HepG2 (cell line): ENCODE results near the gene SIK3. TPM values are rescaled to one million over a fixed set of nuclear protein-coding genes. Genes with fewer than 3 reads are reported as not detected.

ENCODE experiments used
- ATAC-seq: fragments of 200-7000 bp; cut with Tn5 transposase; 3 replicates; pipeline ENCODE4 v1.9.1; 2020; ENCODE audit warnings: mild to moderate bottlenecking, moderate library complexity
- BruUV-seq: library from RNA; stranded (reverse); fragments of 400-500 nt; replicated peaks from 2 replicates; lab custom pipeline; 2021; lab: Mats Ljungman, UMichigan
- CTCF ChIA-PET: fragments of 300-600 bp; formaldehyde crosslinking; extraction: SDS; loops from one replicate; lab custom pipeline; 2021; ENCODE audit warnings: low total read pairs, inconsistent platforms, low intra/inter-chr PET ratio; lab: Yijun Ruan, JAX
- POLR2A ChIA-PET: fragments of 350-600 bp; sonication (Branson Sonifier 250); formaldehyde crosslinking; loops from one replicate; lab custom pipeline; 2020; ENCODE audit warnings: antibody characterized with exemption, inconsistent platforms; lab: Yijun Ruan, JAX
- DNase-seq: peaks from one replicate; pipeline ENCODE4 v3.0.0-alpha.2; 2015; ENCODE audit warnings: low spot score
- FAIRE-seq: peaks from 3 replicates; lab custom pipeline; 2011; peaks lifted over from hg19 to GRCh38; lab: Jason Lieb, UNC
- H2AFZ ChIP-seq: one replicate; pipeline ENCODE4 v1.6.1; 2011; ENCODE audit warnings: low read length, inconsistent platforms
- H3K27ac ChIP-seq: fragments of 300-600 bp; 3 replicates; pipeline ENCODE4 v1.8.0; 2011; ENCODE audit warnings: mixed run types, mild to moderate bottlenecking, mixed read lengths, low read length, inconsistent platforms; ENCODE audit not compliant: insufficient read depth; ENCODE audit errors: extremely low read length
- H3K27me3 ChIP-seq, 2 experiments: fragments of 200-600 bp in 1 of 2; 2 replicates in 1 of 2; 3 replicates in 1 of 2; pipeline versions ENCODE4 v1.6.0 to v1.8.0; 2011; ENCODE audit warnings: low read length in 2 of 2, mild to moderate bottlenecking in 2 of 2, moderate library complexity in 2 of 2, inconsistent platforms in 1 of 2; ENCODE audit not compliant: insufficient read depth in 2 of 2, control insufficient read depth in 1 of 2
- H3K36me3 ChIP-seq, 2 experiments: fragments of 200-600 bp in 1 of 2; replicated peaks in 1 of 2; 2 replicates in 1 of 2; 3 replicates in 1 of 2; pipeline versions ENCODE4 v1.5.1 to v1.8.0; 2011; ENCODE audit warnings: low read length in 2 of 2, inconsistent platforms in 1 of 2; ENCODE audit not compliant: insufficient read depth in 2 of 2, control insufficient read depth in 1 of 2
- H3K4me1 ChIP-seq: 2 replicates; pipeline ENCODE4 v1.5.1; 2012; ENCODE audit warnings: low read length, inconsistent platforms; ENCODE audit not compliant: insufficient read depth
- H3K4me2 ChIP-seq: 2 replicates; pipeline ENCODE4 v1.6.0; 2011; ENCODE audit warnings: low read depth, low read length, inconsistent platforms
- H3K4me3 ChIP-seq, 3 experiments: fragments of 200-600 bp in 1 of 3; sonication (generic), shearing (Covaris generic) in 1 of 3; replicated peaks in 1 of 3; 2 replicates each; pipeline ENCODE4 v1.5.1; 2011 to 2016; ENCODE audit warnings: low read length in 3 of 3, inconsistent platforms in 2 of 3, low read depth in 2 of 3, mild to moderate bottlenecking in 2 of 3, control low read depth in 1 of 3, mixed read lengths in 1 of 3; ENCODE audit not compliant: insufficient read depth in 1 of 3
- H3K79me2 ChIP-seq: one replicate; pipeline ENCODE4 v1.6.1; 2011; ENCODE audit warnings: low read length, inconsistent platforms; ENCODE audit not compliant: insufficient read depth
- H3K9ac ChIP-seq: 2 replicates; pipeline ENCODE4 v1.6.0; 2011; ENCODE audit warnings: mild to moderate bottlenecking, low read depth, low read length, inconsistent platforms; ENCODE audit not compliant: insufficient read depth
- H3K9me3 ChIP-seq: 2 replicates; pipeline ENCODE4 v1.5.1; 2012; ENCODE audit warnings: mild to moderate bottlenecking, low read length
- H4K20me1 ChIP-seq: 2 replicates; pipeline ENCODE4 v1.6.0; 2011; ENCODE audit warnings: inconsistent platforms, mild to moderate bottlenecking, low read length, moderate library complexity; ENCODE audit not compliant: insufficient read depth
- FOSL2 ChIP-seq: sonication (generic); formaldehyde crosslinking; IDR thresholded peaks from 2 replicates; pipeline ENCODE4 v1.4.0; 2020; ENCODE audit warnings: missing genetic modification reagents
- GPN1 ChIP-seq: sonication (generic); formaldehyde crosslinking; IDR thresholded peaks from 2 replicates; pipeline ENCODE4 v1.5.1; 2020; ENCODE audit warnings: missing genetic modification reagents, borderline replicate concordance
- HNRNPUL1 ChIP-seq: fragments of 200-400 bp; formaldehyde crosslinking; IDR thresholded peaks from 2 replicates; pipeline ENCODE4 v1.6.1; 2017; ENCODE audit warnings: low read depth, mild to moderate bottlenecking, low read length, moderate library complexity
- MIER3 ChIP-seq: IDR thresholded peaks from 2 replicates; pipeline ENCODE4 v1.6.1; 2016; ENCODE audit warnings: missing compliant biosample characterization, borderline replicate concordance
- MZF1 ChIP-seq: sonication (generic); formaldehyde crosslinking; IDR thresholded peaks from 2 replicates; pipeline ENCODE4 v1.8.1; 2023; ENCODE audit warnings: mild to moderate bottlenecking, missing genetic modification reagents, borderline replicate concordance
- SP140L ChIP-seq: sonication (generic); formaldehyde crosslinking; IDR thresholded peaks from 2 replicates; pipeline ENCODE4 v1.4.0; 2020; ENCODE audit warnings: missing genetic modification reagents, borderline replicate concordance
- ZFP36 ChIP-seq: fragments of 150-350 bp; IDR thresholded peaks from 2 replicates; pipeline ENCODE4 v1.6.1; 2018; ENCODE audit warnings: borderline replicate concordance, low read length, low read depth; ENCODE audit not compliant: partially characterized antibody
- ZMYM4 ChIP-seq: sonication (generic); formaldehyde crosslinking; IDR thresholded peaks from 2 replicates; pipeline ENCODE4 v1.8.1; 2023; ENCODE audit warnings: mild to moderate bottlenecking, missing genetic modification reagents
- ZNF331 ChIP-seq: sonication (generic); formaldehyde crosslinking; IDR thresholded peaks from 2 replicates; pipeline ENCODE4 v1.4.0; 2020; ENCODE audit warnings: missing genetic modification reagents
- ZNF703 ChIP-seq: sonication (generic); formaldehyde crosslinking; IDR thresholded peaks from 2 replicates; pipeline ENCODE4 v1.5.1; 2020; ENCODE audit warnings: missing genetic modification reagents, mild to moderate bottlenecking, moderate library complexity, borderline replicate concordance
- WGBS: methylation state at CpG from one replicate; pipeline ENCODE4 v1.1.6; 2017; ENCODE audit warnings: low lambda C conversion rate; 5-methylcytosine and 5-hydroxymethylcytosine counted together
- in situ Hi-C: cut with HindIII; loops from 2 replicates; pipeline ENCODE4 v1.10.0; 2017; ENCODE audit warnings: low pct_unique_long_range_greater_than_20kb; ENCODE audit not compliant: extremely low pct_ligation_motif_present
- intact Hi-C: fragments of 100-400 bp; cut with micrococcal nuclease; formaldehyde crosslinking; loops from one replicate; pipeline ENCODE4 v1.10.0; 2022; ENCODE audit not compliant: unreplicated experiment
- polyA plus RNA-seq, 8 experiments: library from polyadenylated mRNA; depleted of rRNA in 3 of 8; stranded (reverse) in 7 of 8; unstranded in 1 of 8; fragments of >200 nt; fragmentation: Illumina TruSeq in 4 of 8; extraction: Trizol in 4 of 8; gene quantifications; 2 replicates each; pipeline versions ENCODE4 v1.2.1 to v1.2.3, GENCODE V29; 2011 to 2016; ENCODE audit warnings: low read depth in 4 of 8, missing spikeins in 1 of 8, mixed read lengths in 1 of 8; ENCODE audit not compliant: insufficient read depth in 1 of 8
- total RNA-seq, 5 experiments: library from RNA; depleted of rRNA; stranded (reverse); fragments of >200 nt; fragmentation: Illumina TruSeq; extraction: Trizol; gene quantifications; 2 replicates each; pipeline ENCODE4 v1.2.3, GENCODE V29; 2016; ENCODE audit warnings: low read depth in 1 of 5
- TF ChIP-seq, protein P1 (sequence below): sonication (generic); formaldehyde crosslinking; IDR thresholded peaks from 2 replicates; pipeline ENCODE4 v1.4.0; 2020; ENCODE audit warnings: missing genetic modification reagents
- TF ChIP-seq, protein P2 (sequence below): sonication (generic); formaldehyde crosslinking; IDR thresholded peaks from 2 replicates; pipeline ENCODE4 v1.4.0; 2020; ENCODE audit warnings: missing genetic modification reagents
- TF ChIP-seq, protein P3 (sequence below): sonication (generic); formaldehyde crosslinking; IDR thresholded peaks from 2 replicates; pipeline ENCODE4 v1.4.0; 2020; ENCODE audit warnings: missing genetic modification reagents
- TF ChIP-seq, protein P4 (sequence below): sonication (generic); formaldehyde crosslinking; IDR thresholded peaks from 2 replicates; pipeline ENCODE4 v1.4.0; 2020; ENCODE audit warnings: mild to moderate bottlenecking, missing genetic modification reagents
- TF ChIP-seq, protein P5 (sequence below): sonication (generic); formaldehyde crosslinking; IDR thresholded peaks from 2 replicates; pipeline ENCODE4 v1.4.0; 2020; ENCODE audit warnings: missing genetic modification reagents, borderline replicate concordance
- TF ChIP-seq, protein P6 (sequence below): sonication (generic); formaldehyde crosslinking; IDR thresholded peaks from 2 replicates; pipeline ENCODE4 v1.4.0; 2020; ENCODE audit warnings: missing genetic modification reagents

Gene SIK3
- total and polyA plus RNA-seq, 2 of the 13 experiments (the other 11 are each of a cell fraction or from before 2014, with no cell fraction given) = 5.7 to 9.8 TPM

DNA sequence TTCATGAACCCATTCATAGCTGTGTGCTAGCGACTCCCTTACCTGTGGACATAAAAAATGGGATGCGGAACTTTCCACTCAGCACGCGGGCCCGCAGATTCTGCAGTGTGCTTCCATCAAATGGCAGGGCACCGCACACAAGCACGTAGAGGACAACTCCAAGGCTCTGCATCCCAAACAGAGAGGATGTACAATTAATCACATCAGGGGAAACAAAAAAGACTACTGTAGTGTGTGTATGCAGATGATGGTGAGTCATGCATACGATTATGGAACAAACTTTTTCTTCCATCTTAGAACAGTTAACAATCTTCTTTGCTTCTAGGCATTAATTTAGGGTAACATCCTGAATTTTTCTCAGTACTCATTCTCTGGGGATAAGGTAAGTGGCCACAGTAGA, 202.0 kb downstream of the SIK3 start:
- TF ChIP-seq MIER3 (CRISPR knock-in tag) (no peak), GPN1 (CRISPR knock-in tag) (no peak), ZFP36 (no peak), HNRNPUL1 (no peak), ZNF703 (CRISPR knock-in tag) (no peak), MZF1 (CRISPR knock-in tag) (no peak), SP140L (no peak), ZNF331 (CRISPR knock-in tag) (no peak), ZMYM4 (no peak), FOSL2 (CRISPR knock-in tag) (no peak)
- TF ChIP-seq, protein P1, sequence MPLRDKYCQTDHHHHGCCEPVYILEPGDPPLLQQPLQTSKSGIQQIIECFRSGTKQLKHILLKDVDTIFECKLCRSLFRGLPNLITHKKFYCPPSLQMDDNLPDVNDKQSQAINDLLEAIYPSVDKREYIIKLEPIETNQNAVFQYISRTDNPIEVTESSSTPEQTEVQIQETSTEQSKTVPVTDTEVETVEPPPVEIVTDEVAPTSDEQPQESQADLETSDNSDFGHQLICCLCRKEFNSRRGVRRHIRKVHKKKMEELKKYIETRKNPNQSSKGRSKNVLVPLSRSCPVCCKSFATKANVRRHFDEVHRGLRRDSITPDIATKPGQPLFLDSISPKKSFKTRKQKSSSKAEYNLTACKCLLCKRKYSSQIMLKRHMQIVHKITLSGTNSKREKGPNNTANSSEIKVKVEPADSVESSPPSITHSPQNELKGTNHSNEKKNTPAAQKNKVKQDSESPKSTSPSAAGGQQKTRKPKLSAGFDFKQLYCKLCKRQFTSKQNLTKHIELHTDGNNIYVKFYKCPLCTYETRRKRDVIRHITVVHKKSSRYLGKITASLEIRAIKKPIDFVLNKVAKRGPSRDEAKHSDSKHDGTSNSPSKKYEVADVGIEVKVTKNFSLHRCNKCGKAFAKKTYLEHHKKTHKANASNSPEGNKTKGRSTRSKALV (CRISPR knock-in tag) = no peak
- TF ChIP-seq, protein P2, sequence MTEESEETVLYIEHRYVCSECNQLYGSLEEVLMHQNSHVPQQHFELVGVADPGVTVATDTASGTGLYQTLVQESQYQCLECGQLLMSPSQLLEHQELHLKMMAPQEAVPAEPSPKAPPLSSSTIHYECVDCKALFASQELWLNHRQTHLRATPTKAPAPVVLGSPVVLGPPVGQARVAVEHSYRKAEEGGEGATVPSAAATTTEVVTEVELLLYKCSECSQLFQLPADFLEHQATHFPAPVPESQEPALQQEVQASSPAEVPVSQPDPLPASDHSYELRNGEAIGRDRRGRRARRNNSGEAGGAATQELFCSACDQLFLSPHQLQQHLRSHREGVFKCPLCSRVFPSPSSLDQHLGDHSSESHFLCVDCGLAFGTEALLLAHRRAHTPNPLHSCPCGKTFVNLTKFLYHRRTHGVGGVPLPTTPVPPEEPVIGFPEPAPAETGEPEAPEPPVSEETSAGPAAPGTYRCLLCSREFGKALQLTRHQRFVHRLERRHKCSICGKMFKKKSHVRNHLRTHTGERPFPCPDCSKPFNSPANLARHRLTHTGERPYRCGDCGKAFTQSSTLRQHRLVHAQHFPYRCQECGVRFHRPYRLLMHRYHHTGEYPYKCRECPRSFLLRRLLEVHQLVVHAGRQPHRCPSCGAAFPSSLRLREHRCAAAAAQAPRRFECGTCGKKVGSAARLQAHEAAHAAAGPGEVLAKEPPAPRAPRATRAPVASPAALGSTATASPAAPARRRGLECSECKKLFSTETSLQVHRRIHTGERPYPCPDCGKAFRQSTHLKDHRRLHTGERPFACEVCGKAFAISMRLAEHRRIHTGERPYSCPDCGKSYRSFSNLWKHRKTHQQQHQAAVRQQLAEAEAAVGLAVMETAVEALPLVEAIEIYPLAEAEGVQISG (CRISPR knock-in tag) = no peak
- TF ChIP-seq, protein P3, sequence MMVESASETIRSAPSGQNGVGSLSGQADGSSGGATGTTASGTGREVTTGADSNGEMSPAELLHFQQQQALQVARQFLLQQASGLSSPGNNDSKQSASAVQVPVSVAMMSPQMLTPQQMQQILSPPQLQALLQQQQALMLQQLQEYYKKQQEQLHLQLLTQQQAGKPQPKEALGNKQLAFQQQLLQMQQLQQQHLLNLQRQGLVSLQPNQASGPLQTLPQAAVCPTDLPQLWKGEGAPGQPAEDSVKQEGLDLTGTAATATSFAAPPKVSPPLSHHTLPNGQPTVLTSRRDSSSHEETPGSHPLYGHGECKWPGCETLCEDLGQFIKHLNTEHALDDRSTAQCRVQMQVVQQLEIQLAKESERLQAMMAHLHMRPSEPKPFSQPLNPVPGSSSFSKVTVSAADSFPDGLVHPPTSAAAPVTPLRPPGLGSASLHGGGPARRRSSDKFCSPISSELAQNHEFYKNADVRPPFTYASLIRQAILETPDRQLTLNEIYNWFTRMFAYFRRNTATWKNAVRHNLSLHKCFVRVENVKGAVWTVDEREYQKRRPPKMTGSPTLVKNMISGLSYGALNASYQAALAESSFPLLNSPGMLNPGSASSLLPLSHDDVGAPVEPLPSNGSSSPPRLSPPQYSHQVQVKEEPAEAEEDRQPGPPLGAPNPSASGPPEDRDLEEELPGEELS (CRISPR knock-in tag) = no peak
- TF ChIP-seq, protein P4, sequence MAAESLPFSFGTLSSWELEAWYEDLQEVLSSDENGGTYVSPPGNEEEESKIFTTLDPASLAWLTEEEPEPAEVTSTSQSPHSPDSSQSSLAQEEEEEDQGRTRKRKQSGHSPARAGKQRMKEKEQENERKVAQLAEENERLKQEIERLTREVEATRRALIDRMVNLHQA (CRISPR knock-in tag) = no peak
- TF ChIP-seq, protein P5, sequence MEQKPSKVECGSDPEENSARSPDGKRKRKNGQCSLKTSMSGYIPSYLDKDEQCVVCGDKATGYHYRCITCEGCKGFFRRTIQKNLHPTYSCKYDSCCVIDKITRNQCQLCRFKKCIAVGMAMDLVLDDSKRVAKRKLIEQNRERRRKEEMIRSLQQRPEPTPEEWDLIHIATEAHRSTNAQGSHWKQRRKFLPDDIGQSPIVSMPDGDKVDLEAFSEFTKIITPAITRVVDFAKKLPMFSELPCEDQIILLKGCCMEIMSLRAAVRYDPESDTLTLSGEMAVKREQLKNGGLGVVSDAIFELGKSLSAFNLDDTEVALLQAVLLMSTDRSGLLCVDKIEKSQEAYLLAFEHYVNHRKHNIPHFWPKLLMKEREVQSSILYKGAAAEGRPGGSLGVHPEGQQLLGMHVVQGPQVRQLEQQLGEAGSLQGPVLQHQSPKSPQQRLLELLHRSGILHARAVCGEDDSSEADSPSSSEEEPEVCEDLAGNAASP = no peak
- TF ChIP-seq, protein P6, sequence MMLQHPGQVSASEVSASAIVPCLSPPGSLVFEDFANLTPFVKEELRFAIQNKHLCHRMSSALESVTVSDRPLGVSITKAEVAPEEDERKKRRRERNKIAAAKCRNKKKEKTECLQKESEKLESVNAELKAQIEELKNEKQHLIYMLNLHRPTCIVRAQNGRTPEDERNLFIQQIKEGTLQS (CRISPR knock-in tag) = no peak
- CTCF ChIA-PET = interaction anchor here (1.5 kb wide), 1 partner anchor 210 kb away, joined by 3 read pairs; no protein-coding TSS in a partner anchor
- H3K4me1 ChIP-seq = no peaks in the 10 kb centered on the region
- intact Hi-C loops = no loop called here
- ATAC-seq = no peak
- H3K4me3 ChIP-seq = no peak overlapping the region
- no peaks in the 10 kb centered on the region for H3K27me3 ChIP-seq
- BruUV-seq = no TSS peak
- POLR2A ChIA-PET = no interaction called here
- H3K27ac ChIP-seq = no peak overlapping the region
- no peak for FAIRE-seq
- H3K36me3 ChIP-seq = peaks cover 6 to 47% of the 10 kb centered on the region in 2 experiments
- no peaks in the 10 kb centered on the region for H3K9me3 ChIP-seq
- no peak for DNase-seq
- H2AFZ ChIP-seq = no peak overlapping the region
- in situ Hi-C loops = no loop called here
- no peaks in the 10 kb centered on the region for H3K79me2 ChIP-seq
- no peaks in the 10 kb centered on the region for H4K20me1 ChIP-seq
- WGBS = 100% methylated on average over 8 of the region's 8 CpGs
- H3K4me2 ChIP-seq = no peak overlapping the region
- no peak overlapping the region for H3K9ac ChIP-seq
